Activated CD4-positive, CD25-positive, alpha-beta regulatory T cell treated with anti-CD3 and anti-CD28 coated beads, Interleukin-2, amount 50 U/mL, for 24 hours (primary cell): ENCODE data around the gene DDRGK1.
"Not testable (repeated sequence)": the region's sequence is repeated elsewhere in the genome, so short reads cannot be mapped to it uniquely, and the experiment has no call there.

Source experiments
- ATAC-seq, 2 donors: fragments of 150-1000 bp; cut with Tn5 transposase; one replicate each; pipeline ENCODE4 v1.10.0; 2021; ENCODE audit warnings: mild to moderate bottlenecking in 1 of 2, moderate library complexity in 1 of 2

DDRGK1 gene

GRCh38 chr20:3210346-3210745, 5.9 kb upstream of the DDRGK1 start:
- no peak for ATAC-seq

DNA sequence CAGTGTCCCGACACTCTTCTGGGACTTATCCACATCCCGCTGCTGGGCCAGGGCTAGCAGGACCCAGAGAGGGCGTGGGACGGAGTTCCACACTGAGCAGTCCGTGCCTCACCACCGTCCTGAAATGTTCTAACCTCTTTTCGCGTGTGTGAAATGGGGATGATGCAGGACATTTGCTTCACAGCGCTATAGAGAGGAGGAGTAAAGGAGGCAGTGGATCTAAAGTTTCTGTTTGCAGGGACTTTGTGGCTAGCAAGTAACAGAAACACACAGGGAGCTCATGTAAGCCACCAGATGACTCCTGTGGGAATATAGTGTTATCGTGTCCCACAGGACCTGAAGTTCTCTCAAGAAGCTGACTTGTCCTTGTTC, 5.5 kb upstream of the DDRGK1 start:
- ATAC-seq: peak; percentile 44 to 45

- ATAC-seq: peak; percentile 44 to 55
Measured at GRCh38 chr20:3209257-3209945, 4.9 kb upstream of the DDRGK1 start, which contains the start of gene ITPA. Gene ITPA (plus strand): TSS chr20:3209498. CDS start chr20:3209552, 54 bp downstream.

GRCh38 chr20:3208786-3209256, 4.3 kb upstream of the DDRGK1 start:
- no peak for ATAC-seq

GRCh38 chr20:3203315-3204123, 963 bp downstream of the DDRGK1 start:
- ATAC-seq: peak; percentile 27 to 32

- ATAC-seq: no peak
Measured at GRCh38 chr20:3202965-3203314, 1.5 kb downstream of the DDRGK1 start.

GRCh38 chr20:3199976-3200755, 4.3 kb downstream of the DDRGK1 start:
- ATAC-seq: no peak

DNA sequence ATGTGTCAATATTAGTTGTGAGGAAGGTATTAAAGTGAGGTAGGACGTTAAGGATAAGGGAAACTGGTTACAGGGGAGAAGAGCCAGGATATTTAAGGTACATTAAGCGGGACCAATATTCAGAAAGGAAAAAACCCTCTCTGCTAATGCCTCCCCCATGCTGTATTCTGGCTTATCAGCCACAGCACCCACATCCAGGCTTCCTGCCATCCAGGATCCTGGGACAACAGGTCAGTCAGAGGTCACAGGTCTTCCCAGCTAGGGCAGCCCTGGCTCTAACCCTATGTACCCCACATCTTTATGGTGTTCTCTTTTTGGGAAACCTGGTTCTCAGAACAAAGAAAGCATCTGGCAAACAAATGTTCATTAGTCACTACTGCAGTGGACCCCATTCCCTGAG, 5.3 kb downstream of the DDRGK1 start:
- ATAC-seq: no peak

DNA sequence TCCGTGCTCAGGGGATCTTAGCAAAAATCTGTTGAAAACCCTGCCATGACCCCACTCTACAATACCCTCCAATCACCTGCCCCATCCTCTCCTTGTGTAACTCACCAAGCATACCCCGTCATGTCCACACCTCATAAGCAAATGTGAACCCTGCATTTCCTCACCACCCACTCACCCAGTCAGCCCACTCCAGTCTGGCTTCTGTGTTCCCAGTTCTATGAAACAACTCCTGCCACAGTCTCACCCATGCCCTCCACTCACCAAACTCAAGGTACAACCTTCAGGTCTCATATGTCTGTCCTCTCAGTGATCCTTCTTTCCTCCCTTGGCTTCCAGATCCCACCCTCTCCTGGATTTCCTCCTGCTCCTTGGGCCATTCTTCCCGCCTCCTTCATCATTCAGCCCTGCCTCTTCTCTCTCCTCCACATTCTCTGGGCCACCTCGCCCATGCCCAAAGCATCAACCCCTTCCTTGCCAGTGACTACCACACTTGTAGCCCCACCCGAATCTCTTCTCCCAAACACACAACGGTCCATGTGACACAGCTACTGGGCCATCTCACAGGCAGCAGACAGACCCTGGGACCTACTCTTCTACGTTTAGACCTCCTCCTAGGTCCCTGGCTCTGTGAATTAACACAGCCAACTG, 8.8 kb downstream of the DDRGK1 start:
- no peak for ATAC-seq

GRCh38 chr20:3194617-3195280, 9.7 kb downstream of the DDRGK1 start:
- no peak for ATAC-seq

DNA sequence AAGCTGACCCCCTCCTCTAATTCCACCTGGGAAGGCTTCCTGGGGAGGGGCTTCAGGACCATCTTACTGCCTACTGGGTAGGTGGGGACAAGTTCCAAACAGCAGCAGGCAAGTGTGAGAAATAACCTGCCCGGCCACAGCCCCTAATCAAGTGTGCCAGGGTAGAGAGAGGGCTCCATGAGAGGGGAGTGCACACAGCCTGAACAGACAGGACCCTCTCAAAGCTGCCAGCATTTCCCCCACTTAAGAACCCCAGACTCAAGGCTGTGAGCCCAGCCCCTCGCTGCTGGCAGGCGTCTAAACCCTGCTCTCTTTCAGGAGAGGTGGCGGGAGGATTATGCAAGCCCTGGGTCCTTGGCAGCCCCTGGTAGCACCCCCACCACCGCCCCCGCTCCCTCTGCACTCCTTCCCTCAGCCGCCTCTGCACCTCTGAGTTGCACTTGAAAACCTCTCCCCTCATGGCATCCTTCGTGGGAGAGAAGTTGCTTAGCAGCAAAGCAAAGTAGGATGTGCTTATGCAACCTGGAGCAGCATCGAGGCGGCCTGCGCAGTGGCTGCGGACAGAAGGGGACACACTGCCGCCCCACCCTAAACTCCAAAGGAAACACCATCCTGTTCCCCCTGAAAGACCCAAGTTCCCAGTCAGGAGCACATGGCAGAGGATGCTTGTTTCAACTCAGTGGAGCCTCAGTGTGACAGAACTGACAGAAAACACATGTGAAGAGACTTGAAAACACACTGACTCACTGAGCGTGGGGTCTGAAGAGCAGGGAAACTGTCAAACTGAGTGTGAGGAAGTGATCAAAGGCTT, 10.5 kb downstream of the DDRGK1 start:
- ATAC-seq: no peak

- no peak for ATAC-seq
Measured at GRCh38 chr20:3192226-3193015, 12.1 kb downstream of the DDRGK1 start.

DNA sequence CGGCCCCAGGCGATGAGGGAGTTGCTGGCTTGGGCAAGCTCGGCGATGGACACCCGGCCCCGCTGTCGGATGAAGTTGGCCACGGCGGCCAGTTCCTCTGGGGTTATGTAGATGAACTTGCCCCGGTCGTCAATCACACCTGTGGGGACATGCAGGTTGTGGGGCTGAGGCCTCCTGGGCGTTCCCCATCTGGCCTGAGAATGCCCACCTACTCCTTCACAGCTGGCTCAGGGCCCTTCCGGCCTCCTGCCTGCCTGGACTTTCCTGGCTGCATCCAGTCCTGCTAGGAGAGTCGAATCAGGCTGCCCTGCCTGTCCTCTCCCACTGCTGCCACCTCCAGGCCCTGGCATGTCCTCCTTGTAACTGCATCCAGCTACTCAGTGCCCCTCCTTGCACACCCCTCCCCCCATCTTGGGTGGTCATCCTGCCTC, 13.8 kb downstream of the DDRGK1 start:
- no peak for ATAC-seq

DNA sequence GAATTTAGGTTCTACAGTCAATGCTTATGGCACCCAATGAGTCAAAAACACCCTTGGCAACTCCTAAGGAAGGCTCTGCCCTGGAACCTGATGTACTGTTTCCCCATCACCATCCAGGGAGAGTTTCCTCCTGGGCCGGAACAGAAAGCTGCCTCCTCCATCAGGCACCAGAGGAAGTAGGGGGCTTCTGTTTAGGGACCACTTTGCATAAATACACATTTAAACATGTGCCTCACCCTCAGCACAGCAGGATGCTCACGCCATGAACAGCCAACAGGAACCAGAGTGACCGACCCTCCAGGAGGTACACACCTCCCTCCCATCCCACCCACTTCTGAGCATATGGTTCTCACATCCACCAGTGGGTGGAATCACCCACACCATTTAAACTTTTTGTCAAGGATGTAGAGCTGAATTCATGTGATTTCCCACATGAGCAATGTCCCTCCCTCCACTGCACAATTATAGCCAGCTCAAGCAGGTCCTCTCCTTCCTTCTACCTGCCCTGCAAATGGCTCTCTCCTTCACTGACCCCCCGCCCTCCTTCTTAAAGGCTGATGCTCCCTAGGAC, 14.8 kb downstream of the DDRGK1 start:
- ATAC-seq: no peak

- no peak for ATAC-seq
Measured at GRCh38 chr20:3188823-3189413, 15.6 kb downstream of the DDRGK1 start.

- not testable (repeated sequence) for ATAC-seq
Measured at GRCh38 chr20:3187861-3188260, 16.6 kb downstream of the DDRGK1 start.

- ATAC-seq: no peak
Measured at GRCh38 chr20:3183896-3184612, 20.4 kb downstream of the DDRGK1 start.

DNA sequence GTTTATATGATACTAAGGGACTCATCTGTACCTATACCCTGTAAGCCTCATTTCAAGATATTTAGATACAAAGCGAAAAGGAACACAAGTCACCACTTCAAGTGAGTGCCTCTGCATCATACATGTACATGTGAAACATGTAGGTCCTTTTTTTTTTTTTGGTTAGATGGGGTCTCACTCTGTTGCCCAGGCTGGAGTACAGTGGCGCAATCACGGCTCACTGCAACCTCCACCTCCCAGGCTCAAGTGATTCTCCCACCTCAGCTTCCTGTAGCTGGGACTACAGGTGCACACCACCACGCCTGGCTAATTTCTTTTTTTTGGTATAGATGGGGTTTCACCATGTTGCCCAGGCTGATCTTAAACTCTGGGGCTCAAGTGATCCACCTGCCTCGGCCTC, 22.1 kb downstream of the DDRGK1 start:
- not testable (repeated sequence) for ATAC-seq

DNA sequence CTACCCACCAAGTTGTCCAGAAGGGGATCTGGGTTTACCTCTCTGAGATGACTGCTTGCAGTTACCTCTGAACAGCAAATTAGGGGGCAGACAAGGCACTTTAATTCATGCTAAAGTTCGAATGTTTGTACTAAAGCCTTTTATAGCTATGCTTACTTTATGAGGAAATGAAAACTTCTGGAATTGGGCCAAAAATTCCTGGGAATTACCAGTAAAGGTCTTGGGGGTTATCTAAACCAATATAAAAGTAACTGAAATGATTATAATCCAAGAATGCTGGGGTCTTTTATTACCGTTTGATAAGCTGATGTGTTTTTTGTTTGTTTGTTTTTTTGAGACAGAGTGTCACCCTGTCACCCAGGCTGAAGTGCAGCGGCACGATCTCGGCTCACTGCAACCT, 23.2 kb downstream of the DDRGK1 start:
- no peak for ATAC-seq
